KOPT-K1 (cell line): Measurements from ENCODE around the gene GLI3.

Source experiments
- H3K27ac ChIP-seq: fragments of 200-600 bp; sonication (generic); 2 replicates; pipeline ENCODE4 v1.5.1; 2016; ENCODE audit warnings: antibody characterized with exemption, mild to moderate bottlenecking, low read depth, low read length; ENCODE audit not compliant: poor library complexity, severe bottlenecking
- H3K36me3 ChIP-seq: fragments of 200-600 bp; sonication (generic); 2 replicates; pipeline ENCODE4 v1.5.1; 2017; ENCODE audit warnings: antibody characterized with exemption, mild to moderate bottlenecking, low read length, moderate library complexity; ENCODE audit not compliant: insufficient read depth
- H3K9me3 ChIP-seq: fragments of 200-600 bp; sonication (generic); 2 replicates; pipeline ENCODE4 v1.5.1; 2017; ENCODE audit warnings: antibody characterized with exemption, low read length, mild to moderate bottlenecking; ENCODE audit not compliant: insufficient read depth, poor library complexity, severe bottlenecking

The GLI3 gene

GRCh38 chr7:42227541-42227935, 9.5 kb downstream of the GLI3 start:
- Histone ChIP-seq H3K36me3 (no peaks in the 10 kb centered on the region), H3K27ac (no peak overlapping the region), H3K9me3 (peaks cover 7% of the 10 kb centered on the region)

GRCh38 chr7:42227021-42227420, 10.0 kb downstream of the GLI3 start:
- Histone ChIP-seq H3K9me3 (peaks cover 7% of the 10 kb centered on the region), H3K27ac (no peak overlapping the region), H3K36me3 (no peaks in the 10 kb centered on the region)

GRCh38 chr7:42226354-42226941, 10.6 kb downstream of the GLI3 start:
- H3K27ac ChIP-seq, result no peak overlapping the region

GRCh38 chr7:42224391-42225003, 12.5 kb downstream of the GLI3 start:
- Histone ChIP-seq H3K27ac (no peak overlapping the region), H3K9me3 (peaks cover 7% of the 10 kb centered on the region), H3K36me3 (no peaks in the 10 kb centered on the region)

More at GRCh38 chr7:42226354-42226941, 10.6 kb downstream of the GLI3 start:
- peaks cover 7% of the 10 kb centered on the region for H3K9me3 ChIP-seq
- no peaks in the 10 kb centered on the region for H3K36me3 ChIP-seq

GRCh38 chr7:42222891-42223290, 14.1 kb downstream of the GLI3 start:
- Histone ChIP-seq H3K27ac (no peak overlapping the region), H3K36me3 (no peaks in the 10 kb centered on the region), H3K9me3 (no peaks in the 10 kb centered on the region)

GRCh38 chr7:42222125-42222524, 14.9 kb downstream of the GLI3 start:
- Histone ChIP-seq H3K27ac (no peak overlapping the region), H3K36me3 (no peaks in the 10 kb centered on the region), H3K9me3 (no peaks in the 10 kb centered on the region)

GRCh38 chr7:42221304-42221703, 15.7 kb downstream of the GLI3 start:
- Histone ChIP-seq H3K9me3 (no peaks in the 10 kb centered on the region), H3K27ac (no peak overlapping the region), H3K36me3 (no peaks in the 10 kb centered on the region)

GRCh38 chr7:42219447-42219846, 17.6 kb downstream of the GLI3 start:
- Histone ChIP-seq H3K36me3 (no peaks in the 10 kb centered on the region), H3K9me3 (no peaks in the 10 kb centered on the region), H3K27ac (no peak overlapping the region)

- H3K27ac ChIP-seq, result no peak overlapping the region
- H3K9me3 ChIP-seq, result no peaks in the 10 kb centered on the region
- H3K36me3 ChIP-seq, result no peaks in the 10 kb centered on the region
Measured at GRCh38 chr7:42218248-42218647, 18.8 kb downstream of the GLI3 start.

GRCh38 chr7:42217548-42217947, 19.5 kb downstream of the GLI3 start:
- Histone ChIP-seq H3K9me3 (no peaks in the 10 kb centered on the region), H3K36me3 (no peaks in the 10 kb centered on the region), H3K27ac (no peak overlapping the region)

GRCh38 chr7:42217053-42217452, 20.0 kb downstream of the GLI3 start:
- Histone ChIP-seq H3K27ac (no peak overlapping the region), H3K36me3 (no peaks in the 10 kb centered on the region), H3K9me3 (no peaks in the 10 kb centered on the region)

- Histone ChIP-seq H3K36me3 (no peaks in the 10 kb centered on the region), H3K27ac (no peak overlapping the region), H3K9me3 (no peaks in the 10 kb centered on the region)
Measured at GRCh38 chr7:42214060-42214679, 22.8 kb downstream of the GLI3 start.

GRCh38 chr7:42213093-42213492, 23.9 kb downstream of the GLI3 start:
- no peaks in the 10 kb centered on the region for H3K36me3 ChIP-seq
- H3K27ac ChIP-seq, result no peak overlapping the region
- no peaks in the 10 kb centered on the region for H3K9me3 ChIP-seq

- no peaks in the 10 kb centered on the region for H3K36me3 ChIP-seq
- no peak overlapping the region for H3K27ac ChIP-seq
- H3K9me3 ChIP-seq, result no peaks in the 10 kb centered on the region
Measured at GRCh38 chr7:42212541-42213090, 24.4 kb downstream of the GLI3 start.

GRCh38 chr7:42211938-42212337, 25.1 kb downstream of the GLI3 start:
- Histone ChIP-seq H3K9me3 (no peaks in the 10 kb centered on the region), H3K27ac (no peak overlapping the region), H3K36me3 (no peaks in the 10 kb centered on the region)

GRCh38 chr7:42210779-42211178, 26.2 kb downstream of the GLI3 start:
- no peak overlapping the region for H3K27ac ChIP-seq
- H3K9me3 ChIP-seq, result no peaks in the 10 kb centered on the region

More at GRCh38 chr7:42210779-42211178, 26.2 kb downstream of the GLI3 start:
- no peaks in the 10 kb centered on the region for H3K36me3 ChIP-seq
